Central memory CD8-positive, alpha-beta T cell (primary cell): ENCODE measurements around the gene DCN.

Source experiments
- ATAC-seq: fragments of 150-1000 bp; cut with Tn5 transposase; replicated peaks from 2 replicates; pipeline ENCODE4 v1.10.0; 2022; ENCODE audit warnings: mild to moderate bottlenecking, moderate FRiP score, moderate number of reproducible peaks; ENCODE audit not compliant: poor library complexity, severe bottlenecking; ENCODE audit errors: extremely low read depth
- DNase-seq, 2 donors: peaks; one replicate each; pipeline ENCODE4 v3.0.0; 2021; ENCODE audit warnings: low spot score in 2 of 2
- H3K27ac Mint-ChIP-seq: one replicate; pipeline ENCODE4 v1.8.0; 2022; ENCODE audit warnings: low read depth, mild to moderate bottlenecking, moderate library complexity, mixed read lengths
- H3K27me3 Mint-ChIP-seq: one replicate; pipeline ENCODE4 v1.8.0; 2022; ENCODE audit warnings: mixed read lengths
- H3K36me3 Mint-ChIP-seq: one replicate; pipeline ENCODE4 v1.8.0; 2022; ENCODE audit warnings: mild to moderate bottlenecking, moderate library complexity, mixed read lengths; ENCODE audit not compliant: insufficient read depth
- H3K4me1 Mint-ChIP-seq: one replicate; pipeline ENCODE4 v1.8.0; 2022; ENCODE audit warnings: mixed read lengths
- H3K4me3 Mint-ChIP-seq: one replicate; pipeline ENCODE4 v1.8.0; 2022; ENCODE audit warnings: mild to moderate bottlenecking, moderate library complexity, mixed read lengths
- H3K9me3 Mint-ChIP-seq: one replicate; pipeline ENCODE4 v1.8.0; 2022; ENCODE audit warnings: mixed read lengths

DCN gene

GRCh38 chr12:91104812-91105466 lies 77.7 kb downstream of the DCN start:
- DNase-seq (no peak), ATAC-seq (no peak)
- Mint-ChIP-seq H3K9me3 (no peaks in the 10 kb centered on the region), H3K4me3 (no peak overlapping the region), H3K4me1 (no peaks in the 10 kb centered on the region), H3K36me3 (no peaks in the 10 kb centered on the region), H3K27ac (no peak overlapping the region), H3K27me3 (no peaks in the 10 kb centered on the region)

DNA sequence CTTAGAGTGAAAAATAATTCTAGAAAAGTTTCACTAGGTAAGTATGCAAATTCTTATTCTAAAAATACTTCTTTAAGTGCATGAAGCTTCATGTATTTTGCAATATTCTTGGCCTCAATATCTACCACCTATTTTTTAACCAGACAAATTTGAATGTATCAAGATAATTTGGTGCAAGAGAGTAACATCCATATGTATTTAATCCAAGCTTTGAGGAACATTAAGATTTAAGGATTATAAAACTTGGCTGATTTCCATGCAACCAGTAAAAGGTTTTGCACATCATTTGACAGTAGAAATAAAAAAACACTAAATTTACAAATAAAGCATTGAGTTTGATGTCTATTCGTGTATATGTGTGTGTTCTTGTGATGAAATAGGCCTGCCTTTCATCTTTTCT lies 79.0 kb downstream of the DCN start:
- Mint-ChIP-seq H3K4me3 (no peak overlapping the region), H3K27ac (no peak overlapping the region), H3K27me3 (no peaks in the 10 kb centered on the region), H3K9me3 (no peaks in the 10 kb centered on the region), H3K36me3 (no peaks in the 10 kb centered on the region), H3K4me1 (no peaks in the 10 kb centered on the region)
- ATAC-seq (no peak), DNase-seq (no peak)

GRCh38 chr12:91103101-91103500 lies 79.5 kb downstream of the DCN start:
- Mint-ChIP-seq H3K4me1 (no peaks in the 10 kb centered on the region), H3K4me3 (no peak overlapping the region), H3K9me3 (no peaks in the 10 kb centered on the region), H3K36me3 (no peaks in the 10 kb centered on the region), H3K27ac (no peak overlapping the region), H3K27me3 (no peaks in the 10 kb centered on the region)
- DNase-seq, result no peak
- no peak for ATAC-seq

GRCh38 chr12:91100906-91101305 lies 81.7 kb downstream of the DCN start:
- Mint-ChIP-seq H3K4me1 (no peaks in the 10 kb centered on the region), H3K27ac (no peak overlapping the region), H3K36me3 (no peaks in the 10 kb centered on the region), H3K9me3 (no peaks in the 10 kb centered on the region), H3K4me3 (no peak overlapping the region), H3K27me3 (no peaks in the 10 kb centered on the region)
- ATAC-seq (no peak), DNase-seq (no peak)

GRCh38 chr12:91099836-91100235 lies 82.8 kb downstream of the DCN start:
- no peaks in the 10 kb centered on the region for H3K9me3 Mint-ChIP-seq
- ATAC-seq, result no peak
- no peaks in the 10 kb centered on the region for H3K27me3 Mint-ChIP-seq
- no peaks in the 10 kb centered on the region for H3K4me1 Mint-ChIP-seq
- no peak overlapping the region for H3K27ac Mint-ChIP-seq
- DNase-seq, result no peak
- no peak overlapping the region for H3K4me3 Mint-ChIP-seq
- no peaks in the 10 kb centered on the region for H3K36me3 Mint-ChIP-seq

- DNase-seq (no peak), ATAC-seq (no peak)
- Mint-ChIP-seq H3K36me3 (no peaks in the 10 kb centered on the region), H3K27ac (no peak overlapping the region), H3K4me3 (no peak overlapping the region), H3K9me3 (no peaks in the 10 kb centered on the region), H3K27me3 (no peaks in the 10 kb centered on the region), H3K4me1 (no peaks in the 10 kb centered on the region)
These were observed 83.3 kb downstream of the DCN start for GRCh38 chr12:91099341-91099740.

GRCh38 chr12:91098941-91099340 lies 83.7 kb downstream of the DCN start:
- ATAC-seq (no peak), DNase-seq (no peak)
- Mint-ChIP-seq H3K27me3 (no peaks in the 10 kb centered on the region), H3K36me3 (no peaks in the 10 kb centered on the region), H3K4me3 (no peak overlapping the region), H3K9me3 (no peaks in the 10 kb centered on the region), H3K4me1 (no peaks in the 10 kb centered on the region), H3K27ac (no peak overlapping the region)

DNA sequence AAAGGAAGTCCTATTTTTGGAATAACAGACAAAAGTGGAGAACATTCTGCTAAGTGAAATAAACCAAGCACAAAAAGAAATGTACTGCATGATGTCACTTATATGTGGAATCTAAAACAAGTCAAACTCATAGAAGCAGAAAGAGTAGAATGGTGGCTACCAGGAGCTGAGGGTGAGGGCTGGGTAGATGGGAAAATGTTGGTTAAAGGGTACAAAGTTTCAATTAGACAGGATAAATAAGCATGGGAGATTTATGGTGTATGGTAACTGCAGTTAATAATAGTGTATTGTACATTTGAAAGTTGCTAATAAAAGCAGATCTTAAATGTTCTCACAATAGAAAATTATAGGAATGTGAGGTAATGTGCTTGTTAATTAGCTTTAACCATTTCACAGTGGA lies 84.2 kb downstream of the DCN start:
- no peak overlapping the region for H3K27ac Mint-ChIP-seq
- no peaks in the 10 kb centered on the region for H3K27me3 Mint-ChIP-seq
- no peaks in the 10 kb centered on the region for H3K9me3 Mint-ChIP-seq
- H3K4me3 Mint-ChIP-seq, result no peak overlapping the region
- no peak for DNase-seq
- no peaks in the 10 kb centered on the region for H3K4me1 Mint-ChIP-seq
- H3K36me3 Mint-ChIP-seq, result no peaks in the 10 kb centered on the region
- no peak for ATAC-seq

GRCh38 chr12:91094957-91095356 lies 87.7 kb downstream of the DCN start:
- ATAC-seq, result no peak
- H3K4me1 Mint-ChIP-seq, result no peaks in the 10 kb centered on the region
- no peak overlapping the region for H3K27ac Mint-ChIP-seq
- DNase-seq, result no peak
- peaks cover 11% of the 10 kb centered on the region for H3K9me3 Mint-ChIP-seq
- H3K4me3 Mint-ChIP-seq, result no peak overlapping the region
- H3K36me3 Mint-ChIP-seq, result no peaks in the 10 kb centered on the region
- no peaks in the 10 kb centered on the region for H3K27me3 Mint-ChIP-seq

- H3K4me3 Mint-ChIP-seq, result no peak overlapping the region
- peaks cover 17% of the 10 kb centered on the region for H3K9me3 Mint-ChIP-seq
- DNase-seq (no peak), ATAC-seq (no peak)
- H3K36me3 Mint-ChIP-seq, result peaks cover 2% of the 10 kb centered on the region
- H3K27me3 Mint-ChIP-seq, result no peaks in the 10 kb centered on the region
- H3K27ac Mint-ChIP-seq, result no peak overlapping the region
- H3K4me1 Mint-ChIP-seq, result no peaks in the 10 kb centered on the region
These were observed 88.5 kb downstream of the DCN start for GRCh38 chr12:91094032-91094662.

DNA sequence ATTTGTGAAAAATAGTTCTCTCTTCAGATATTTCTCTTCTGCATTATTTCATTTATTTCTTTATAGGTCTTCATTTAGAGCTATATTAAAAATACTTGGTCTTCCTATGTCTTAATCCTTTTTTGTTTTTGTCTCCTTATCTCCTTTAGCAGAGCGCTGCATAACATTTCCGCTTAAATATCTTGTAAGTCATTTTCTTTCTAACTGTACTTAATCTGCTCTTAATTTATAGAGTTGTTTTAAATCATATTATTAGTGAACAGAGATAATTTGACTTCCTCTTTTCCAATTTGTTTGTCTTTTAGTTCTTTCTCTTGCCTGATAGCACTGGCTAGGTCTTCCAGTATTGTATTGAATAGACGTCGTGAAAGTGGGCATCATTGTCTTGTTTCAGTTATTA lies 89.3 kb downstream of the DCN start:
- ATAC-seq, result no peak
- Mint-ChIP-seq H3K9me3 (peaks cover 23% of the 10 kb centered on the region), H3K4me1 (no peaks in the 10 kb centered on the region)

GRCh38 chr12:91091916-91092715 lies 90.5 kb downstream of the DCN start:
- Mint-ChIP-seq H3K4me1 (no peaks in the 10 kb centered on the region), H3K9me3 (peaks cover 23% of the 10 kb centered on the region), H3K36me3 (peaks cover 2% of the 10 kb centered on the region), H3K4me3 (no peak overlapping the region), H3K27me3 (no peaks in the 10 kb centered on the region), H3K27ac (no peak overlapping the region)
- ATAC-seq (no peak), DNase-seq (no peak)

More for the DNA sequence above, 89.3 kb downstream of the DCN start:
- H3K4me3 Mint-ChIP-seq, result no peak overlapping the region
- H3K27me3 Mint-ChIP-seq, result no peaks in the 10 kb centered on the region
- peaks cover 2% of the 10 kb centered on the region for H3K36me3 Mint-ChIP-seq
- no peak overlapping the region for H3K27ac Mint-ChIP-seq
- no peak for DNase-seq
